HCT116 (cell line): ENCODE measurements around the gene GLP2R. TPM values are rescaled to one million over a fixed set of nuclear protein-coding genes. Genes with fewer than 3 reads are reported as not detected.

Experiments
- ATAC-seq: fragments of 200-7000 bp; cut with Tn5 transposase; 2 replicates; pipeline ENCODE4 v1.9.1; 2020; ENCODE audit warnings: mild to moderate bottlenecking, moderate library complexity
- BruUV-seq: library from RNA; stranded (reverse); fragments of 400-500 nt; replicated peaks from 2 replicates; lab custom pipeline; 2021; lab: Mats Ljungman, UMichigan
- CTCF ChIA-PET: fragments of 300-600 bp; sonication (Branson Sonifier 250); formaldehyde crosslinking; loops from one replicate; lab custom pipeline; 2021; ENCODE audit warnings: antibody characterized with exemption; lab: Charles Lee
- POLR2A ChIA-PET: fragments of 300-600, 350-600 bp; sonication (Branson Sonifier 250); formaldehyde crosslinking; loops from one replicate; lab custom pipeline; 2021; ENCODE audit warnings: antibody characterized with exemption; lab: Charles Lee
- RAD21 ChIA-PET, 2 experiments: fragments of 300-600 bp; sonication (Branson Sonifier 250); formaldehyde crosslinking; loops; one replicate each; lab custom pipeline; 2023; ENCODE audit warnings: low total read pairs in 2 of 2; ENCODE audit not compliant: uncharacterized antibody in 2 of 2, unreplicated experiment in 2 of 2, low non-redundant PET in 1 of 2; lab: Charles Lee
- DNase-seq: peaks from one replicate; pipeline ENCODE4 v3.0.0-alpha.2; 2010; ENCODE audit warnings: low read depth, low spot score
- H2AFZ ChIP-seq: fragments of 200-600 bp; shearing (Covaris generic), sonication (generic); 2 replicates; pipeline ENCODE4 v1.6.1; 2017; ENCODE audit warnings: low read depth, mixed run types, mixed read lengths, antibody characterized with exemption, low read length; ENCODE audit not compliant: poor library complexity, severe bottlenecking
- H3K27ac ChIP-seq: 2 replicates; pipeline ENCODE4 v1.5.1; 2012; ENCODE audit warnings: low read depth, low read length
- H3K27me3 ChIP-seq: fragments of 200-600 bp; sonication (generic); 2 replicates; pipeline ENCODE4 v1.6.1; 2016; ENCODE audit warnings: mixed run types, low read length, mixed read lengths; ENCODE audit not compliant: insufficient read depth
- H3K36me3 ChIP-seq, 2 experiments: fragments of 200-500 bp in 1 of 2; fragments of 200-600 bp in 1 of 2; sonication (Bioruptor generic) in 1 of 2; sonication (generic) in 1 of 2; 2 replicates each; pipeline versions ENCODE4 v1.5.1 to v1.6.1; 2014 to 2016; ENCODE audit warnings: low read length in 2 of 2, inconsistent platforms in 1 of 2, mixed read lengths in 1 of 2, mixed run types in 1 of 2; ENCODE audit not compliant: insufficient read depth in 2 of 2, control insufficient read depth in 1 of 2
- H3K4me1 ChIP-seq, 2 experiments: fragments of 200-600 bp in 1 of 2; sonication (generic) in 1 of 2; 2 replicates each; pipeline versions ENCODE4 v1.5.1 to v1.6.1; 2012 to 2017; ENCODE audit warnings: low read length in 2 of 2, inconsistent platforms in 1 of 2, mild to moderate bottlenecking in 1 of 2, mixed read lengths in 1 of 2, mixed run types in 1 of 2, moderate library complexity in 1 of 2; ENCODE audit not compliant: insufficient read depth in 2 of 2, control insufficient read depth in 1 of 2
- H3K4me2 ChIP-seq: fragments of 200-600 bp; sonication (generic); 2 replicates; pipeline ENCODE4 v1.6.1; 2017; ENCODE audit warnings: mixed run types, low read length, mixed read lengths
- H3K4me3 ChIP-seq, 2 experiments: fragments of 200-600 bp in 1 of 2; sonication (generic) in 1 of 2; replicated peaks in 1 of 2; 2 replicates each; pipeline ENCODE4 v1.5.1; 2011 to 2016; ENCODE audit warnings: low read length in 2 of 2, control low read depth in 1 of 2, low read depth in 1 of 2, mild to moderate bottlenecking in 1 of 2, mixed read lengths in 1 of 2, mixed run types in 1 of 2
- H3K79me2 ChIP-seq: fragments of 200-600 bp; sonication (generic); 2 replicates; pipeline ENCODE4 v1.6.1; 2017; ENCODE audit warnings: mild to moderate bottlenecking, mixed run types, low read length, moderate library complexity, mixed read lengths; ENCODE audit not compliant: insufficient read depth
- H3K9ac ChIP-seq: fragments of 200-600 bp; sonication (generic); 2 replicates; pipeline ENCODE4 v1.6.1; 2016; ENCODE audit warnings: low read length, mixed read lengths
- H3K9me2 ChIP-seq: fragments of 200-600 bp; sonication (generic), shearing (Covaris generic); 2 replicates; pipeline ENCODE4 v1.6.1; 2017; ENCODE audit warnings: mixed run types, mild to moderate bottlenecking, moderate library complexity; ENCODE audit not compliant: insufficient read depth
- H3K9me3 ChIP-seq, 2 experiments: fragments of 200-500 bp in 1 of 2; fragments of 200-600 bp in 1 of 2; sonication (Bioruptor generic) in 1 of 2; sonication (generic) in 1 of 2; 2 replicates each; pipeline ENCODE4 v1.6.1; 2014 to 2017; ENCODE audit warnings: low read length in 2 of 2, mixed read lengths in 2 of 2, inconsistent platforms in 1 of 2, low read depth in 1 of 2, mild to moderate bottlenecking in 1 of 2, mixed run types in 1 of 2, moderate library complexity in 1 of 2; ENCODE audit not compliant: control insufficient read depth in 1 of 2, insufficient read depth in 1 of 2
- H4K20me1 ChIP-seq: fragments of 200-600 bp; sonication (generic), shearing (Covaris generic); 2 replicates; pipeline ENCODE4 v1.6.1; 2017; ENCODE audit warnings: mixed run types, mild to moderate bottlenecking, moderate library complexity; ENCODE audit not compliant: insufficient read depth
- CBX3 ChIP-seq: IDR thresholded peaks from 2 replicates; pipeline ENCODE4 v1.6.1; 2012; ENCODE audit warnings: low read depth
- CEBPB ChIP-seq: IDR thresholded peaks from 2 replicates; pipeline ENCODE4 v1.6.1; 2012; ENCODE audit warnings: low read depth
- EGR1 ChIP-seq: IDR thresholded peaks from 2 replicates; pipeline ENCODE4 v1.6.1; 2012; ENCODE audit warnings: low read depth
- ELF1 ChIP-seq: IDR thresholded peaks from 2 replicates; pipeline ENCODE4 v1.6.1; 2012; ENCODE audit warnings: low read depth, borderline replicate concordance
- EZH2 ChIP-seq: fragments of 200-600 bp; sonication (generic); IDR thresholded peaks from 2 replicates; pipeline ENCODE4 v1.6.1; 2017; ENCODE audit warnings: antibody characterized with exemption, mixed run types
- FOSL1 ChIP-seq: IDR thresholded peaks from 2 replicates; pipeline ENCODE4 v1.6.1; 2012; ENCODE audit warnings: low read depth
- JUND ChIP-seq: IDR thresholded peaks from 2 replicates; pipeline ENCODE4 v1.6.1; 2012
- POLR2A ChIP-seq: IDR thresholded peaks from 2 replicates; pipeline ENCODE4 v1.7.0; 2011; ENCODE audit warnings: borderline replicate concordance; ENCODE audit not compliant: insufficient read depth, insufficient read length; ENCODE audit errors: extremely low read depth
- POLR2AphosphoS5 ChIP-seq: IDR thresholded peaks from 2 replicates; pipeline ENCODE4 v1.6.1; 2011; ENCODE audit warnings: mild to moderate bottlenecking, low read depth, low read length, moderate library complexity
- REST ChIP-seq: IDR thresholded peaks from 2 replicates; pipeline ENCODE4 v1.6.1; 2012; ENCODE audit warnings: low read depth
- SRF ChIP-seq: IDR thresholded peaks from 2 replicates; pipeline ENCODE4 v1.6.1; 2012; ENCODE audit warnings: low read depth
- YY1 ChIP-seq: IDR thresholded peaks from 2 replicates; pipeline ENCODE4 v1.6.1; 2011; ENCODE audit warnings: low read length, low read depth, moderate library complexity, mild to moderate bottlenecking; ENCODE audit not compliant: insufficient replicate concordance; ENCODE audit errors: extremely low read depth
- ZBTB33 ChIP-seq: IDR thresholded peaks from 2 replicates; pipeline ENCODE4 v1.6.1; 2011; ENCODE audit warnings: mild to moderate bottlenecking, low read length, moderate library complexity; ENCODE audit not compliant: insufficient replicate concordance; ENCODE audit errors: extremely low read depth
- intact Hi-C: fragments of 100-400 bp; cut with micrococcal nuclease; formaldehyde crosslinking; loops from 2 replicates; pipeline ENCODE4 v1.10.0; 2022
- total RNA-seq: library from RNA; stranded (reverse); gene quantifications from one replicate; pipeline ENCODE4 v1.2.1, GENCODE V29; 2021; ENCODE audit not compliant: unreplicated experiment

GLP2R gene
- total RNA-seq, 1 experiment from 2014 or later: not detected

- no peak overlapping the region for H3K4me2 ChIP-seq
- no peak for DNase-seq
Measured at GRCh38 chr17:9845306-9845705, 19.6 kb downstream of the GLP2R start.

More at GRCh38 chr17:9845306-9845705, 19.6 kb downstream of the GLP2R start:
- BruUV-seq: no TSS peak
- no peaks in the 10 kb centered on the region for H3K9me3 ChIP-seq
- no peaks in the 10 kb centered on the region for H3K36me3 ChIP-seq
- intact Hi-C loops: no loop called here
- ATAC-seq: no peak
- TF ChIP-seq POLR2A: no peak
- TF ChIP-seq YY1: no peak
- no peak for TF ChIP-seq REST
- no peak for TF ChIP-seq CEBPB
- no peak for TF ChIP-seq POLR2AphosphoS5
- TF ChIP-seq EZH2: no peak
- no peak for TF ChIP-seq CBX3
- TF ChIP-seq FOSL1: no peak
- no peak for TF ChIP-seq ZBTB33
- TF ChIP-seq EGR1: no peak
- TF ChIP-seq JUND: no peak
- no peak for TF ChIP-seq SRF
- no peak for TF ChIP-seq ELF1
- H3K4me1 ChIP-seq: no peaks in the 10 kb centered on the region
- H3K27ac ChIP-seq: no peak overlapping the region
- RAD21 ChIA-PET: no interaction called here
- no peaks in the 10 kb centered on the region for H3K27me3 ChIP-seq
- no peak overlapping the region for H3K4me3 ChIP-seq
- no peak overlapping the region for H2AFZ ChIP-seq
- no peaks in the 10 kb centered on the region for H3K79me2 ChIP-seq
- POLR2A ChIA-PET: no interaction called here
- no peak overlapping the region for H3K9ac ChIP-seq
- CTCF ChIA-PET: no interaction called here
- H3K9me2 ChIP-seq: no peaks in the 10 kb centered on the region
- no peaks in the 10 kb centered on the region for H4K20me1 ChIP-seq
